COLO829 (cell line): ENCODE results near the gene ANKUB1.
"Not testable (repeated sequence)": the region's sequence is repeated elsewhere in the genome, so short reads cannot be mapped to it uniquely, and the experiment has no call there.

Experiments used
- DNase-seq: peaks from one replicate; pipeline ENCODE4 v3.0.0; 2012; ENCODE audit warnings: low spot score

ANKUB1 gene

GRCh38 chr3:149792452-149793270, at the start of gene ANKUB1:
TSS of gene ANKUB1 (minus strand) at chr3:149792554. CDS start at chr3:149792366, 188 bp downstream.
- DNase-seq, result no peak

- no peak for DNase-seq
Measured at GRCh38 chr3:149839896-149840295, 47.5 kb upstream of the ANKUB1 start.

- not testable (repeated sequence) for DNase-seq
Measured at GRCh38 chr3:149839469-149839868, 47.1 kb upstream of the ANKUB1 start.

GRCh38 chr3:149838491-149838890, 46.1 kb upstream of the ANKUB1 start:
- not testable (repeated sequence) for DNase-seq

GRCh38 chr3:149833241-149833640, 40.9 kb upstream of the ANKUB1 start:
- DNase-seq, result no peak

- DNase-seq, result no peak
Measured at GRCh38 chr3:149832086-149832485, 39.7 kb upstream of the ANKUB1 start.

GRCh38 chr3:149831321-149831720, 39.0 kb upstream of the ANKUB1 start:
- DNase-seq, result no peak

- no peak for DNase-seq
Measured at GRCh38 chr3:149830902-149831301, 38.5 kb upstream of the ANKUB1 start.

- not testable (repeated sequence) for DNase-seq
Measured at GRCh38 chr3:149829631-149830030, 37.3 kb upstream of the ANKUB1 start.

GRCh38 chr3:149828390-149828789, 36.0 kb upstream of the ANKUB1 start:
- no peak for DNase-seq

GRCh38 chr3:149826636-149827035, 34.3 kb upstream of the ANKUB1 start:
- no peak for DNase-seq

GRCh38 chr3:149820183-149820582, 27.8 kb upstream of the ANKUB1 start:
- DNase-seq, result no peak

GRCh38 chr3:149819432-149819831, 27.1 kb upstream of the ANKUB1 start:
- no peak for DNase-seq

- peak; percentile 72 for DNase-seq
Measured at GRCh38 chr3:149816986-149817385, 24.6 kb upstream of the ANKUB1 start.

- DNase-seq, result no peak
Measured at GRCh38 chr3:149816311-149816710, 24.0 kb upstream of the ANKUB1 start.

GRCh38 chr3:149815728-149816127, 23.4 kb upstream of the ANKUB1 start:
- DNase-seq, result no peak

GRCh38 chr3:149815321-149815720, 23.0 kb upstream of the ANKUB1 start:
- no peak for DNase-seq

- DNase-seq, result peak; percentile 64
Measured at GRCh38 chr3:149813367-149814281, 21.3 kb upstream of the ANKUB1 start.

- DNase-seq, result peak; percentile 86
Measured at GRCh38 chr3:149812606-149813366, 20.4 kb upstream of the ANKUB1 start, which contains the start of gene RNF13. TSS of gene RNF13 (plus strand) at chr3:149813215. CDS start at chr3:149846027, 32,812 bp downstream.

- no peak for DNase-seq
Measured at GRCh38 chr3:149812165-149812605, 19.8 kb upstream of the ANKUB1 start.

GRCh38 chr3:149810846-149811245, 18.5 kb upstream of the ANKUB1 start:
- DNase-seq, result no peak

- DNase-seq, result no peak
Measured at GRCh38 chr3:149809699-149810098, 17.3 kb upstream of the ANKUB1 start.
